GM13976 (cell line): ENCODE data around the gene EMC9.
A peak's percentile ranks its signal among the peaks of the same experiment; 100 is the strongest.

ENCODE experiments used
- DNase-seq: peaks from one replicate; pipeline ENCODE4 v3.0.0; 2012; ENCODE audit warnings: low spot score
- CTCF ChIP-seq: IDR thresholded peaks from 2 replicates; pipeline ENCODE4 v1.5.1; 2012; ENCODE audit warnings: borderline replicate concordance, mild to moderate bottlenecking; ENCODE audit not compliant: insufficient read depth; ENCODE audit errors: extremely low read depth, missing control alignments, control extremely low read depth
- in situ Hi-C: fragments of 300-500 bp; cut with MboI; formaldehyde crosslinking; loops from one replicate; pipeline ENCODE4 v1.12.0; 2022; ENCODE audit warnings: low sequenced_read_pairs, mixed read lengths, inconsistent platforms; ENCODE audit not compliant: unreplicated experiment

Gene EMC9

DNA sequence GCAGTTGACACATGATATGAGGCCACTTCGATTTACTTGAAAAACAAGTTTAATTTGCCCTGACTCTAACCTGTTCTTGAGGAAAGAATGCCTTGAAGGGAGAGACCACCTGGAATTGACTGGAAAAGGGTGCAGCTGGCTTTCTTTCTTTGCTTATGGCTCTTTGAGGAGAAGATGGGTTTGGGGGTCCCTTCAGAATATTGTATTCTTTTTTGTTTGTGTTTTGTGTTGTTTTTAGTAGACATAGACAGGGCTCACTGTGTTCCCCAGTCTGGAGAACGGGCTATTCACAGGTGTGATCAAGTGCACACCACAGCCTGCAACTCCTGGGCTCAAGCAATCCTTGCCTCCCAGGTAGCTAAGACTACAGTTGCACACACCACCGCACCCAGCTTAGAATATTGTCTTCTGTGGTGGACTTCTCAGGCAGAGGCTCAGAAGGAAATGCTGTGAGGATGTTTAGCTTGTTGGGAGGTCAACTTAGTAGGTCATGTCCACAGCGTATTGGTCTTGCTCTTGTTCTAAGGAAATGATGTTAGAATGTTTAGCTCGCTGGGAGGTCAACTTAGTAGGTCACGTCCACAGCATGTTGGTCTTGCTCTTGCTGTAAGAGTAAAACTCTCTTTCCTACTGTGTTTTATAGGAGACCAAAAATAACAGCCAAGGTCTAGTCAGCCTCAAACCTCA is 25.1 kb downstream of the EMC9 start:
- no peak for TF ChIP-seq CTCF
- no peak for DNase-seq
- in situ Hi-C loops = no loop called here

DNA sequence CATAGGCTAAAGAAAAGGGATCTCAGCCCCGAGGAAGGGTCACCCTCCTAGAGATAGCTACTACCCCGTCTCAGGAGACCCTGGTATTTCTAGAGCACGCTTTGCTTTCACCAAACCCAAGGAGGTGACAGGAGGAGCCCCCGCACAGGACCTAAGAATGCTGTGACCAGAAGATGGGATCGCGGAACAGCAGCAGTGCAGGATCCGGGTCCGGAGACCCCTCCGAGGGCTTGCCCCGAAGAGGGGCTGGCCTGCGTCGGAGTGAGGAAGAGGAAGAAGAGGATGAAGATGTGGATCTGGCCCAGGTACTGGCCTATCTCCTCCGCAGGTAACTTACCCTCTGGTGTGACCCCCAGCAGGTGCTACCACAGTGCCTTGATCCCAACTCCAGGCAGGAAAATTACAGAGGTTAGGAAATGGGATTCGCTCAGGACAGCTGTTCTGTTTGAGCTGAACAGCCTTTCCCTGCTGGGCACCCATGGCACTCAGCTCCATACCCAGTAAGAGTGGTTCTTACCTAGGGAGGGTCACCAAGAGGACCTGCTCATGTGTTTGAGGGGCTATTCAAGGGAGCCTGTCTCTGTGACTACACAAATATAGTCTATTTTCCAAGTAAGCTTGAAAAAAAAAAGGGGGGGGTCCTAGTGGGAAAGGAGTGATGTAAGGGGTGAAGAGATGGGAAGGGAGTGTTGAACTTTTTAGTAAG is 25.8 kb downstream of the EMC9 start:
- in situ Hi-C loops = no loop called here
- DNase-seq = no peak
- TF ChIP-seq CTCF = no peak

DNA sequence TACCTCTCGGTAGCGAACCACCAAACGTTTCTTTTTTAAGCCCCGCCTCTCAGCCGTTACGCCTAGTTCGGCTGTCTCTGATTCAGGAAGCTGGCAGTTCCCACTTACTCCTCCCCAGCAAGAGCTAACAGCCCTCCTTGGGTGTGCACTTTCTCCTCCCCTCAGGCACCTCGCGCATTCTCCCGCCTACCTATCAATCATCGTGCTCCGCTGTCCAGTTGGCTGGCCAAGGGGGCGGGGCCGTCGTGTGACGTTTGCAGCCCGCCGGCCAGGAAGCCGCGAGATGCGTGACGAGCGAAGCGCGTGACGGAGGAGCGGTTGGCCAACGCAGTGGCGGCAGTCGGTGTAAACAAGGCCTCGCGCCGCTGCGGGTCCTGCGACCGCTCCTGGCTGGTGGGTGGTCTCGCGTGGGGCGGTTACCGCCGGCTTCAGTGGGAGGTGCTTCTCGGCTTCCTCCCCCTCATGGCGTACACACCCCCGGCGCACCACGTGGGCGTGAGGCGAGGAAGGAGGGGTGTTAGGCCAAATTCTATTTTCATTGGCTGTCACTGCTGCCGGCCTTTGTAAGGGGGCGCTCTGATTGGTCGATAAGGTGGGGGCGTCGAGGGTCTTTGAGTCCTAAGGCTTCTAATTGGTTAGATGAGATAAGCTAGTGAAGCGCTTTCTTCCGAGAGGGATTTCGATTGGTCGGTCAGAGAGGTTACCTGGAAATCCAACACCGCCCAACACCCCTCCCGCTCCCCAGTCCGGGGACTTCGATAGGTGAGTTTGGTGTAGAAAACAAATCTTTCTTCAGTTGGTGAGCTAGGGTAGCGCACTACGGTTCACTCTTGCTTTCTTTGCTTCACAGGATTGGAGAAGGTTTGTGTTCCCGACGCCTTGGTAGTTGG is 26.6 kb downstream of the EMC9 start, which contains the start of the genes DCAF11 and NRL:
Gene DCAF11 (plus strand): TSS at position 246 of the 890 bp plus-strand sequence. CDS start 818 bp downstream, outside the sequence.
Gene NRL (minus strand): TSS at position 418 of the 890 bp plus-strand sequence. CDS start 32,101 bp downstream, outside the sequence.
- in situ Hi-C loops = no loop called here
- DNase-seq = peak; percentile 98
- TF ChIP-seq CTCF = no peak

DNA sequence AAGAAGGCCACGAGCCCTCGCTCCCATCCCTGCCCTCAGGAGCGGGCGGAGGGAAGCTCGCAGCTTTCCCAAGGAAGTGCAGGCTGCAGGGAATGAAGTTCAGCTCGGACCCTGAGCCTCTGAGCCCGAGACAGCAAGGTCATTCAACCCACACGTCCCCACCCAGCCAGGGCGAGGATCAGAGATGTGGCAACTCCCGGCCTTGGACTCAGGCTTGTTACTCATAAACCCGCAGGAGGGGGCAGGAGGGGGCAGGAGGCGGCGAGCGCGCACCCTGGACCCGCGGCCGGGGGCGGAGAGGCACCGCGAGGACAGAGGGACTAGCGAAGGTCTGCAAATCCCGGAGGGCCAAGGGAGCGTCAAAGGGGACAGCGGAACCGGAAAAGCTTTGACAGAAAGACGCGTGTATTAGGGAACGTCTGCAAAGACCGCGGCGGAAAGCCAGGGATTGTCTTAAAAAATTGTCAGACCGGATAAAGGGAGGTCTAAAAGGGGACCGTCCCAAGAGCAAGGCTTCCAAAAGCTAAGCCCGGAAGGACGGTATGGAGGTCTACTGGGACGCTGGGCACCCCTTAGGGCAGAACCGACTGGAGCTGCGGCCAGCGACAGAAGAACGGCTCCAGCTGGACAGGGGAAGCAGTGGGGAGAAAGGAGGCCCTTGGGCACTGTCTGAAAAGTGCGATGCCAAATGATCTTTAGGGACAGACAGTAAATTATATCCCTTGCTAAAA is 27.4 kb downstream of the EMC9 start:
- in situ Hi-C loops = no loop called here
- DNase-seq = peak; percentile 85
- no peak for TF ChIP-seq CTCF

GRCh38 chr14:24113379-24113800 is 28.0 kb downstream of the EMC9 start:
- in situ Hi-C loops = no loop called here
- TF ChIP-seq CTCF = no peak
- no peak for DNase-seq
